ENCODE results near the gene SLC35E2B.
"Not testable (repeated sequence)": the region's sequence is repeated elsewhere in the genome, so short reads cannot be mapped to it uniquely, and the experiment has no call there.

DNA sequence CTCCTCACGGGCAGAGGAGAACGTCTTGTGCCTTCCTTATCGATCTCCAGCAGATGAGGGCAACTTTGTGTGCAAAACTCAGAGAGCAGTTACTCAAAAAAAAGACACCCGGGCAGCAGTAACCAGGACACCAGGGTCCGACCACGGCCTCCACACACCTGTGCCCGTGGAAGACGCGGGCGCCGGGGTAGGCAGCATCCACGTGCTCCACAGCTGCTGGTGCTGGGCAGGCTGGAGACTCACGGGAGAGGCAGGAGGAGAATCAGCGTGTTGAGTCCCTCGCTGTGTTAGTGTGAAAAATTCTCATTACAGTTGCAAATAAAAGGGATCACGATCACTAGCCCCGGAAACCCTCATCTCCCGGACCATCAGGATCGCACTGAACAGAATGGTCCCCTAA lies 6.5 kb upstream of the SLC35E2B start:
- TF ChIP-seq CSDC2 (CRISPR knock-in tag; IDR thresholded peaks at IDR 0.05); ZNF8 (CRISPR knock-in tag; IDR thresholded peaks at IDR 0.05); ESRRG (CRISPR knock-in tag; IDR thresholded peaks at IDR 0.05); SNAI2 (CRISPR knock-in tag; IDR thresholded peaks at IDR 0.05); RARB (CRISPR knock-in tag; IDR thresholded peaks at IDR 0.05); BACH2 (CRISPR knock-in tag; IDR thresholded peaks at IDR 0.05; ENCODE audit: borderline replicate concordance): not testable (repeated sequence)

Measured in SK-N-SH treated with all-trans-retinoic acid at 6 μM for 48 hours (cell line).